Spleen (tissue), 7 donors: ENCODE results near the gene STK4.

Experiments
- POLR2A ChIP-seq, 3 donors: fragments of 450-650 bp; IDR thresholded peaks; one replicate each; pipeline ENCODE4 v1.5.1; 2017; ENCODE audit warnings: antibody characterized with exemption in 3 of 3, mild to moderate bottlenecking in 1 of 3
- POLR2AphosphoS5 ChIP-seq, 3 donors: sonication (generic); formaldehyde crosslinking; IDR thresholded peaks; one replicate each; pipeline ENCODE4 v1.5.1; 2017; ENCODE audit warnings: antibody characterized with exemption in 3 of 3
- TF ChIP-seq, protein P1 (sequence below), 11 experiments: fragments of 200-600 bp in 7 of 11; fragments of 450-650 bp in 4 of 11; sonication (generic) in 4 of 11; IDR thresholded peaks in 8 of 11; conservative IDR thresholded peaks in 3 of 11; 1 replicate in 7 of 11; 2 replicates in 4 of 11; pipeline versions ENCODE4 v1.4.0 to v1.8.0; 2016 to 2021; ENCODE audit warnings: antibody characterized with exemption in 11 of 11, inconsistent platforms in 4 of 11, mild to moderate bottlenecking in 1 of 11
- donor health status: DM: no; HTN: no; CAD: no; lungs with moderate emphysema.
- donor health status: DM: no; HTN: no; CAD: no.
- donor health status: DM: no; HTN: no; CAD: no.

DNA sequence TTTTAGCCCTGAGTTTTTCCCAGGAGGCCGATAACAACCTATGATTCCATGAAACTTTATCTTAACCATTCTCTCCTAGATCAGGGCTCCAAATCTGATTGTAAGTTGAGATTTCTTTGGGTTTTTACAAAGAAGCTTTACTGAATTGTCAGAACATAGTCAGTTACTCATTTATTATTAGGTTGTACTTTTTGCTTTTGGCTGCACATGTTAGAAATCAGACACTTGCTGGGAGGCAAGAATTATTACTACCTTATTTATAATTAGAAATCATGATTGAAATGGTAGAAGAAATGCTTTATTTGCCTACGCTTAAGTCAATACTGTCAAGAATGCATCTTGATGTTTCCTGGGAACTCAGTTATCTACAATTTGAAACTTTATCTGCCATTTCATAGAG is 71.3 kb downstream of the STK4 start:
- TF ChIP-seq POLR2A (IDR thresholded peaks at IDR 0.05), result no peak
- TF ChIP-seq, protein P1, sequence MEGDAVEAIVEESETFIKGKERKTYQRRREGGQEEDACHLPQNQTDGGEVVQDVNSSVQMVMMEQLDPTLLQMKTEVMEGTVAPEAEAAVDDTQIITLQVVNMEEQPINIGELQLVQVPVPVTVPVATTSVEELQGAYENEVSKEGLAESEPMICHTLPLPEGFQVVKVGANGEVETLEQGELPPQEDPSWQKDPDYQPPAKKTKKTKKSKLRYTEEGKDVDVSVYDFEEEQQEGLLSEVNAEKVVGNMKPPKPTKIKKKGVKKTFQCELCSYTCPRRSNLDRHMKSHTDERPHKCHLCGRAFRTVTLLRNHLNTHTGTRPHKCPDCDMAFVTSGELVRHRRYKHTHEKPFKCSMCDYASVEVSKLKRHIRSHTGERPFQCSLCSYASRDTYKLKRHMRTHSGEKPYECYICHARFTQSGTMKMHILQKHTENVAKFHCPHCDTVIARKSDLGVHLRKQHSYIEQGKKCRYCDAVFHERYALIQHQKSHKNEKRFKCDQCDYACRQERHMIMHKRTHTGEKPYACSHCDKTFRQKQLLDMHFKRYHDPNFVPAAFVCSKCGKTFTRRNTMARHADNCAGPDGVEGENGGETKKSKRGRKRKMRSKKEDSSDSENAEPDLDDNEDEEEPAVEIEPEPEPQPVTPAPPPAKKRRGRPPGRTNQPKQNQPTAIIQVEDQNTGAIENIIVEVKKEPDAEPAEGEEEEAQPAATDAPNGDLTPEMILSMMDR (IDR thresholded peaks at IDR 0.05 in 8 of 11, conservative IDR thresholded peaks at IDR 0.05 in 3 of 11), result no peak
- no peak for TF ChIP-seq POLR2AphosphoS5 (IDR thresholded peaks at IDR 0.05)
